OCI-LY7 (cell line): ENCODE measurements around the gene TMEM164.

Experiments used
- EZH2phosphoT487 ChIP-seq: fragments of 200-600 bp; sonication (generic); IDR thresholded peaks from 2 replicates; pipeline ENCODE4 v1.6.1; 2018; ENCODE audit warnings: low read depth, borderline replicate concordance, mild to moderate bottlenecking, mixed run types, antibody characterized with exemption, low read length, moderate library complexity, mixed read lengths
- TF ChIP-seq, protein P1 (sequence below): fragments of 200-600 bp; sonication (generic); conservative IDR thresholded peaks from 2 replicates; pipeline ENCODE4 v1.5.1; 2014; ENCODE audit warnings: mild to moderate bottlenecking, antibody characterized with exemption, low read length, moderate library complexity, mixed read lengths

- TF ChIP-seq, protein P1, sequence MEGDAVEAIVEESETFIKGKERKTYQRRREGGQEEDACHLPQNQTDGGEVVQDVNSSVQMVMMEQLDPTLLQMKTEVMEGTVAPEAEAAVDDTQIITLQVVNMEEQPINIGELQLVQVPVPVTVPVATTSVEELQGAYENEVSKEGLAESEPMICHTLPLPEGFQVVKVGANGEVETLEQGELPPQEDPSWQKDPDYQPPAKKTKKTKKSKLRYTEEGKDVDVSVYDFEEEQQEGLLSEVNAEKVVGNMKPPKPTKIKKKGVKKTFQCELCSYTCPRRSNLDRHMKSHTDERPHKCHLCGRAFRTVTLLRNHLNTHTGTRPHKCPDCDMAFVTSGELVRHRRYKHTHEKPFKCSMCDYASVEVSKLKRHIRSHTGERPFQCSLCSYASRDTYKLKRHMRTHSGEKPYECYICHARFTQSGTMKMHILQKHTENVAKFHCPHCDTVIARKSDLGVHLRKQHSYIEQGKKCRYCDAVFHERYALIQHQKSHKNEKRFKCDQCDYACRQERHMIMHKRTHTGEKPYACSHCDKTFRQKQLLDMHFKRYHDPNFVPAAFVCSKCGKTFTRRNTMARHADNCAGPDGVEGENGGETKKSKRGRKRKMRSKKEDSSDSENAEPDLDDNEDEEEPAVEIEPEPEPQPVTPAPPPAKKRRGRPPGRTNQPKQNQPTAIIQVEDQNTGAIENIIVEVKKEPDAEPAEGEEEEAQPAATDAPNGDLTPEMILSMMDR: no peak
- no peak for TF ChIP-seq EZH2phosphoT487
Observed at GRCh38 chrX:110145311-110145710, 142.4 kb downstream of the TMEM164 start.
